ENCODE measurements around the gene CACNG4. TPM values are rescaled to one million over a fixed set of nuclear protein-coding genes. Genes with fewer than 3 reads are reported as not detected.
"Not testable (repeated sequence)": the region's sequence is repeated elsewhere in the genome, so short reads cannot be mapped to it uniquely, and the experiment has no call there.

The CACNG4 gene
- total RNA-seq, 1 experiment from 2014 or later = 0.32 TPM

- DNase-seq (ENCODE audit: extremely low read depth, low read depth) = no peak
Observed at GRCh38 chr17:66960613-66961012, 3.9 kb upstream of the CACNG4 start.

- DNase-seq (ENCODE audit: extremely low read depth, low read depth) = no peak
Observed at GRCh38 chr17:66963521-66963908, 992 bp upstream of the CACNG4 start.

- no peak for DNase-seq (ENCODE audit: extremely low read depth, low read depth)
Observed at GRCh38 chr17:66964930-66965800, 658 bp downstream of the CACNG4 start.

GRCh38 chr17:66965801-66966262, 1.3 kb downstream of the CACNG4 start:
- DNase-seq (ENCODE audit: extremely low read depth, low read depth) = no peak

- DNase-seq (ENCODE audit: extremely low read depth, low read depth) = no peak
Observed at GRCh38 chr17:66966298-66966697, 1.8 kb downstream of the CACNG4 start.

- DNase-seq (ENCODE audit: extremely low read depth, low read depth) = no peak
Observed at GRCh38 chr17:66966704-66967418, 2.4 kb downstream of the CACNG4 start.

GRCh38 chr17:66967837-66968543, 3.5 kb downstream of the CACNG4 start:
- no peak for DNase-seq (ENCODE audit: extremely low read depth, low read depth)

GRCh38 chr17:66968916-66969315, 4.4 kb downstream of the CACNG4 start:
- no peak for DNase-seq (ENCODE audit: extremely low read depth, low read depth)

GRCh38 chr17:66970140-66970539, 5.6 kb downstream of the CACNG4 start:
- no peak for DNase-seq (ENCODE audit: extremely low read depth, low read depth)

GRCh38 chr17:66970797-66971196, 6.3 kb downstream of the CACNG4 start:
- no peak for DNase-seq (ENCODE audit: extremely low read depth, low read depth)

- DNase-seq (ENCODE audit: extremely low read depth, low read depth) = no peak
Observed at GRCh38 chr17:66971264-66971663, 6.8 kb downstream of the CACNG4 start.

GRCh38 chr17:66971730-66972441, 7.4 kb downstream of the CACNG4 start:
- DNase-seq (ENCODE audit: extremely low read depth, low read depth) = no peak

- DNase-seq (ENCODE audit: extremely low read depth, low read depth) = not testable (repeated sequence)
Observed at GRCh38 chr17:66972442-66972830, 7.9 kb downstream of the CACNG4 start.

- DNase-seq (ENCODE audit: extremely low read depth, low read depth) = no peak
Observed at GRCh38 chr17:66975188-66975587, 10.7 kb downstream of the CACNG4 start.

- DNase-seq (ENCODE audit: extremely low read depth, low read depth) = no peak
Observed at GRCh38 chr17:66975614-66976378, 11.3 kb downstream of the CACNG4 start.

- no peak for DNase-seq (ENCODE audit: extremely low read depth, low read depth)
Observed at GRCh38 chr17:66976379-66976663, 11.8 kb downstream of the CACNG4 start.

- no peak for DNase-seq (ENCODE audit: extremely low read depth, low read depth)
Observed at GRCh38 chr17:66976781-66977201, 12.3 kb downstream of the CACNG4 start.

GRCh38 chr17:66978514-66979061, 14.1 kb downstream of the CACNG4 start:
- no peak for DNase-seq (ENCODE audit: extremely low read depth, low read depth)

- DNase-seq (ENCODE audit: extremely low read depth, low read depth) = no peak
Observed at GRCh38 chr17:66980896-66981295, 16.4 kb downstream of the CACNG4 start.
